Ascending aorta (tissue), 2 donors: ENCODE data around the gene EIF2B5. TPM values are rescaled to one million over a fixed set of nuclear protein-coding genes. Genes with fewer than 3 reads are reported as not detected.

Experiments
- DNase-seq, 2 donors: peaks; one replicate each; pipeline ENCODE4 v3.0.0-alpha.2; 2019; ENCODE audit warnings: low spot score in 2 of 2
- H3K27ac ChIP-seq, 2 donors: fragments of 200-600 bp; sonication (generic); one replicate each; pipeline ENCODE4 v1.5.1; 2016 to 2017; ENCODE audit warnings: mild to moderate bottlenecking in 1 of 2
- H3K27me3 ChIP-seq: fragments of 200-600 bp; sonication (generic); one replicate; pipeline ENCODE4 v1.5.1; 2017
- H3K36me3 ChIP-seq, 2 donors: fragments of 200-600 bp; sonication (generic); one replicate each; pipeline ENCODE4 v1.5.1; 2016
- H3K4me1 ChIP-seq, 2 donors: fragments of 200-600 bp; sonication (generic); one replicate each; pipeline ENCODE4 v1.5.1; 2016 to 2017; ENCODE audit warnings: mild to moderate bottlenecking in 1 of 2
- H3K4me3 ChIP-seq, 2 donors: fragments of 200-600 bp; sonication (generic); one replicate each; pipeline ENCODE4 v1.5.1; 2016 to 2017; ENCODE audit warnings: mild to moderate bottlenecking in 1 of 2
- H3K9me3 ChIP-seq, 2 donors: fragments of 200-600 bp; sonication (generic); one replicate each; pipeline ENCODE4 v1.5.1; 2016
- intact Hi-C: fragments of 100-400 bp; cut with DNase I; formaldehyde crosslinking; loops from one replicate; pipeline ENCODE4 v1.15.1; 2023
- total RNA-seq: library from RNA; depleted of rRNA; stranded (reverse); fragments of >200 nt; gene quantifications from one replicate; pipeline ENCODE4 v1.1.0, GENCODE V29; 2016
- TF ChIP-seq, protein P1 (sequence below), 3 experiments: fragments of 200-600 bp in 2 of 3; fragments of 450-650 bp in 1 of 3; sonication (generic) in 2 of 3; IDR thresholded peaks; one replicate each; pipeline ENCODE4 v1.5.1; 2016 to 2019; ENCODE audit warnings: antibody characterized with exemption in 3 of 3, mild to moderate bottlenecking in 1 of 3, moderate library complexity in 1 of 3

Gene EIF2B5
- total RNA-seq, 1 donor from 2014 or later = 24.7 TPM

DNA sequence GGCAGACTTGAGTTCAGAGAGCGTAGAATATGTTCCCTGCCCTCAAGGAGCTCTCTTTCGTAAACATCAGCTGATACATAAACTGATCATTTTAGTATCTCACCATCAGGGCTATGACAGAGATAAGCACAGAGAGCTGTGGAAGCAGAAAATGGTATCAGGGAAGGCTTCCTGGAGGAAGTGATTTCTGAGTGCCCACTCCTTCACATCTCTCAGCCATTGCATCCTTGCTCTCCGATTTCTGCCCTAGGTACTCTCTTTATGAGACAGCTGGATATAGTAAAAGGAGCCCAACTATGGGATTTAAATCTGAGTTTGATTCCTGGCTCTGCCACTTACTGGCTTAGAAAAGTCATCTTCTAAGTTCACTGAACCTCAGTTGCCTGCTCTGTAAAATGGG lies 30.4 kb downstream of the EIF2B5 start:
- Histone ChIP-seq H3K36me3 (peaks cover 68 to 78% of the 10 kb centered on the region in 2 donors), H3K27ac (no peak overlapping the region), H3K27me3 (no peaks in the 10 kb centered on the region), H3K9me3 (no peaks in the 10 kb centered on the region), H3K4me3 (no peak overlapping the region), H3K4me1 (peaks cover 8 to 17% of the 10 kb centered on the region in 2 donors)
- TF ChIP-seq, protein P1, sequence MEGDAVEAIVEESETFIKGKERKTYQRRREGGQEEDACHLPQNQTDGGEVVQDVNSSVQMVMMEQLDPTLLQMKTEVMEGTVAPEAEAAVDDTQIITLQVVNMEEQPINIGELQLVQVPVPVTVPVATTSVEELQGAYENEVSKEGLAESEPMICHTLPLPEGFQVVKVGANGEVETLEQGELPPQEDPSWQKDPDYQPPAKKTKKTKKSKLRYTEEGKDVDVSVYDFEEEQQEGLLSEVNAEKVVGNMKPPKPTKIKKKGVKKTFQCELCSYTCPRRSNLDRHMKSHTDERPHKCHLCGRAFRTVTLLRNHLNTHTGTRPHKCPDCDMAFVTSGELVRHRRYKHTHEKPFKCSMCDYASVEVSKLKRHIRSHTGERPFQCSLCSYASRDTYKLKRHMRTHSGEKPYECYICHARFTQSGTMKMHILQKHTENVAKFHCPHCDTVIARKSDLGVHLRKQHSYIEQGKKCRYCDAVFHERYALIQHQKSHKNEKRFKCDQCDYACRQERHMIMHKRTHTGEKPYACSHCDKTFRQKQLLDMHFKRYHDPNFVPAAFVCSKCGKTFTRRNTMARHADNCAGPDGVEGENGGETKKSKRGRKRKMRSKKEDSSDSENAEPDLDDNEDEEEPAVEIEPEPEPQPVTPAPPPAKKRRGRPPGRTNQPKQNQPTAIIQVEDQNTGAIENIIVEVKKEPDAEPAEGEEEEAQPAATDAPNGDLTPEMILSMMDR (IDR thresholded peaks at IDR 0.05) = no peak
- intact Hi-C loops = no loop called here
- DNase-seq = no peak

DNA sequence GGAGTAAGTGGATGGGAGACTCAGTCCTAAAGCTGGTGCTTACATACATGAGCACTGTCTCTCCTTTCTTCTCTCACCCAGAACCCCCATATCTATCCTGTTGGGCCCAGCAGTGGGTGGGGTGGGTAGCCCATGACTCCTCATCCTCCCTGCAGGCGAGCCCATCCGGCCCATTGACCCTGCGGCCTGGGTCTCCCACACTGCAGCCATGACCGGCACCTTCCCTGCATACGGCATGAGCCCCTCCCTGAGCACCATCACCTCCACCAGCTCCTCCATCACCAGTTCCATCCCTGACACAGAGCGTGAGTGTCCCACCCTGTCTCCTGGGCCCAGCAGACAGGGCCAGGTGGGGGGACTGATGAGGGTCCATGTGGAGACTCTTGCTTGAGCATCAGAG lies 31.5 kb downstream of the EIF2B5 start:
- DNase-seq = no peak
- peaks cover 0 to 6% of the 10 kb centered on the region in 2 donors for H3K4me1 ChIP-seq
- TF ChIP-seq, protein P1 (IDR thresholded peaks at IDR 0.05) = no peak
- no peaks in the 10 kb centered on the region for H3K9me3 ChIP-seq
- peaks cover 79 to 89% of the 10 kb centered on the region in 2 donors for H3K36me3 ChIP-seq
- intact Hi-C loops = no loop called here
- no peaks in the 10 kb centered on the region for H3K27me3 ChIP-seq
- no peak overlapping the region for H3K27ac ChIP-seq
- no peak overlapping the region for H3K4me3 ChIP-seq

DNA sequence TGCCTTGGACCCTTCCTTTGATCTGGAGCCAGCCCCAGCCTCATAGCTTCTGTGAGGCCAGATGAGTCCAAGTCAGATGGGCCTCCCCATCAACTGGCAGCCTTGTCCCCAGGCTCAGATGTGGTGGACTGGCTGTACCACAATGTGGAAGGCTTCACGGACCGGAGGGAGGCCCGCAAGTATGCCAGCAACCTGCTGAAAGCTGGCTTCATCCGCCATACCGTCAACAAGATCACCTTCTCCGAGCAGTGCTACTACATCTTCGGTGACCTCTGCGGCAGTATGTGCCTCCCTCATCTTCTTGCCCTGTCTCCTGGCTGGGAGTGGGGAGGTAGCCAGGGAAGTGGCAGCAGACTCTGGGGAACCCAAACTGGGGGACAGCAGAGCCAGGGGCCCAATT lies 32.6 kb downstream of the EIF2B5 start:
- Histone ChIP-seq H3K27me3 (no peaks in the 10 kb centered on the region), H3K27ac (no peak overlapping the region), H3K9me3 (no peaks in the 10 kb centered on the region), H3K36me3 (peaks cover 81 to 91% of the 10 kb centered on the region in 2 donors), H3K4me1 (no peaks in the 10 kb centered on the region), H3K4me3 (no peak overlapping the region)
- TF ChIP-seq, protein P1 (IDR thresholded peaks at IDR 0.05) = no peak
- DNase-seq = no peak
- intact Hi-C loops = no loop called here

DNA sequence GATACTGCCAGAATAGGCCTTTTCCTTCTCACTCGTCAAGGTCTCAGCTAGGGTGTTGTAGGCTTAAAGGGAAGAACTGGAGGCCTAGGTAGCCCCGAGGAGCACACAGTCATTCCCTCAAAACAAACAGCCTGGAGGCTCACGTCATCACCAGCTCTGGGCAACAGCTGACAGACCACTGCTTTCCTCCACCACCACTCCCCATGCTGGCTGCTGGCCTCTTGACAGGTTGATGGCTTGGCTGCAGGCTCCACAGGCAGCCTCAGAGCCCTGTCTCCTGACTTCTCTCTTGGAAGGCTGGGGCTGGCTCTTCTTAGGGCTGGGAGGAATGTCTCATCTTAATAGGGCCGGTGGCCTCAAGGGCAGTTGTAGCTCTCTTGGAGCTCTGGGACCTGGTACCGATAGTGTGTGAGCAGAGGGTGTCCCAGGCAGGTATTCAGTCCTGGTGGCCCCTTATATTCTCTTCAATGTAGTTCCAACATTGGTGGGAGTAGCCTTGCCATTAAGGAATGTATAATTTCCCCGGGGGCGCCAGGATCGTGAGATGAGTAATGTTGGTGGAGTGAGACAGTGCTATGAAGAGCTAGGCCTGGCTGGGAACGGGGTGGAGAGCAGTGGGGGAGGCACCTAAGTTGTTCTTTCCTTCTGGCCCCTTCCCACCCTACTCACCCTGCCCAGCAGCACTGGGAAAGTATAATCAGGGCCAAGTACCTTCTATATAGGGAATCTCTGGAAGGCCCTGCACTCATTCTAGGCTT lies 33.4 kb downstream of the EIF2B5 start:
- H3K4me3 ChIP-seq = no peak overlapping the region
- H3K4me1 ChIP-seq = no peaks in the 10 kb centered on the region
- no peak for DNase-seq
- intact Hi-C loops = no loop called here
- peaks cover 75 to 86% of the 10 kb centered on the region in 2 donors for H3K36me3 ChIP-seq
- no peak overlapping the region for H3K27ac ChIP-seq
- TF ChIP-seq, protein P1 (IDR thresholded peaks at IDR 0.05) = no peak
- no peaks in the 10 kb centered on the region for H3K27me3 ChIP-seq
- H3K9me3 ChIP-seq = no peaks in the 10 kb centered on the region

DNA sequence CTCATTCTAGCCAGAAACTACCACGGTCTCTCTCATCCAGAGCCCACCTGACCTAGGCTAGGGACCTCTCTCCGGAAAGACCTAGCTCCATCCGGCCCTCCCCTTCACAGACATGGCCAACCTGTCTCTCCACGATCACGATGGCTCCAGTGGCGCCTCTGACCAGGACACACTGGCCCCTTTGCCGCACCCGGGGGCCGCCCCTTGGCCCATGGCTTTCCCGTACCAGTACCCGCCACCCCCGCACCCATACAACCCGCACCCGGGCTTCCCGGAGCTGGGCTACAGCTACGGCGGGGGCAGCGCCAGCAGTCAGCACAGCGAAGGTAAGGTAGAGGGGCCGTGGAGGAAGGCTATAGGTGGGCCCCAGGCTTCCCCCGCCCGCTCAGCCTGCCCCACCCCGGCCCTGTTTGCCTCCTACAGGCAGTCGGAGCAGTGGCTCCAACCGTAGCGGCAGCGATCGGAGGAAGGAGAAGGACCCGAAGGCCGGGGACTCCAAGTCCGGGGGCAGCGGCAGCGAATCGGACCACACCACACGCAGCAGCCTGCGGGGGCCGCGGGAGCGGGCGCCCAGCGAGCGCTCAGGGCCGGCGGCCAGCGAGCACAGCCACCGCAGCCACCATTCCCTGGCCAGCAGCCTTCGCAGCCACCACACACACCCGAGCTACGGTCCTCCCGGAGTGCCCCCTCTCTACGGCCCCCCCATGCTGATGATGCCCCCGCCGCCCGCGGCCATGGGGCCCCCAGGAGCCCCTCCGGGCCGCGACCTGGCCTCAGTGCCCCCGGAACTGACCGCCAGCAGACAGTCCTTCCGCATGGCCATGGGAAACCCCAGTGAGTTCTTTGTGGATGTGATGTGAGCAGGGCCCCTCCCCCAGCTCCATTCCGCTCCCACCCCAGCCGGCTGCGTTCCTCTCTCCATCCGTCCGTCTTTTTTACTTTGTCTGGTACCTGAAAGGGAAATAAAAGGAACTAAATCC lies 35.0 kb downstream of the EIF2B5 start:
- DNase-seq = no peak
- no peak overlapping the region for H3K27ac ChIP-seq

More for the DNA sequence above, 35.0 kb downstream of the EIF2B5 start:
- H3K27me3 ChIP-seq = no peaks in the 10 kb centered on the region
- H3K36me3 ChIP-seq = peaks cover 59 to 70% of the 10 kb centered on the region in 2 donors
- no peaks in the 10 kb centered on the region for H3K9me3 ChIP-seq
- peaks cover 0 to 4% of the 10 kb centered on the region in 2 donors for H3K4me1 ChIP-seq
- intact Hi-C loops = loop anchor here (10.0 kb wide), 1 partner anchor 285 kb away; the partner anchor contains the start of gene PARL
- TF ChIP-seq, protein P1 (IDR thresholded peaks at IDR 0.05) = no peak
- no peak overlapping the region for H3K4me3 ChIP-seq
